HG02970 (cell line): ENCODE results near the gene SPAAR.
"Not testable (repeated sequence)": the region's sequence is repeated elsewhere in the genome, so short reads cannot be mapped to it uniquely, and the experiment has no call there.

Source experiments
- ATAC-seq: cut with Tn5 transposase; IDR thresholded peaks from one replicate; pipeline ENCODE4 v1.9.1; 2021; ENCODE audit warnings: mild to moderate bottlenecking, moderate library complexity, moderate number of reproducible peaks; ENCODE audit not compliant: unreplicated experiment, low FRiP score

The SPAAR gene

DNA sequence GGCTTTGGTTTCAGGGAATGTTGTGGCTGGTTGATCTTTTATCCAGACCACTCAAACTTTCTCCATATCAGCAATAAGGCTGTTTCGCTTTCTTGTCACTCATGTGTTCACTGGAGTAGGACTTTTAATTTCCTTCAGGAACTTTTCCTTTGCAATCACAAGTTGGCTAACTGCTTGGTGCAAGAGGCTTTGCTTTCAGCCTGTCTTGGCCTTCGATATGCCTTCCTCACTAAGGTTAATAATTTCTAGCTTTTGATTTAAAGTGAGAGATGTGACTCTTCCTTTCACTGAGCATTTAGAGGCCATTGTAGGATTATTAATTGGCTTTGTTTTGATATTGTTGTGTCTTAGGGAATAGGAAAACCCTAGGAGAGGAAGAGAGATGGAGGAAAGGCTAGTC is 10.3 kb upstream of the SPAAR start:
- ATAC-seq: no peak

DNA sequence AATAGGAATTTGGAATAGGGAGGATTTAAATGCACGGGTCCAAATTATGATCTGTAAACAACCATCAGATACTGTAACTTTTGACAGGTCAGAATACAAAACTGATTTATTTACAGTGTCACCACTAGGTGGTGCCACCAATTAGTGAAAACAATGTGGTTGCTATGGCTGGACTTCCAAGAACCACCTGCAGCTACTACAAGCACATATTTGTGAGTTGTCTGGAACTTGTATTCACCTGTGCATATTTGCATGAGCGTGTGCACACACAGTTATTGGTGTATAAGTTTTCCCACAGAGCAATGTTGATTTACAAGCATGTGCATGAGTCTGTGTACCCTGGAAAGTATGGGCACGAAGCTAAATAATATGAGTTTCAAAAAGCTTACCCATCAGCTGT is 6.2 kb upstream of the SPAAR start:
- no peak for ATAC-seq

DNA sequence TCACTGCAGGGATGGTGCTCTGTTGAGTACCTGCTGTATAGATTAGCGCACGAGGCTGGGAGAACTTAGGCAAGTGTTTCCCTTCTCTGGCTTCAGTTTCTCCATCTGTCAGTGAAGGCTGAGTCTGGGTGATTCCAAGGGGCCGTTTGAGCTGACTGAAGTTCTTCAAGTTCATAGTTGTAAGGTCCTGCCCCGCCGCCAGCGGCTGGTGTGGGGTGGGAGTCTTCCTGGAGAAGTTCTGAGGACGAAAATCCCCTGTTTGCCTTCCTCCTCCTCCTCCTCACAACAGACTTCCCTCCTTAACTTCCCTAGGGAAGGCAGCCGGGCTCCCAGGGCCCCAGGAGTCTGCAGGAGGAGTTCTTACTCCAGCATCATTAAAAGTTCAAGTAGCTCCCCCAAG is 5.0 kb upstream of the SPAAR start:
- ATAC-seq: no peak

DNA sequence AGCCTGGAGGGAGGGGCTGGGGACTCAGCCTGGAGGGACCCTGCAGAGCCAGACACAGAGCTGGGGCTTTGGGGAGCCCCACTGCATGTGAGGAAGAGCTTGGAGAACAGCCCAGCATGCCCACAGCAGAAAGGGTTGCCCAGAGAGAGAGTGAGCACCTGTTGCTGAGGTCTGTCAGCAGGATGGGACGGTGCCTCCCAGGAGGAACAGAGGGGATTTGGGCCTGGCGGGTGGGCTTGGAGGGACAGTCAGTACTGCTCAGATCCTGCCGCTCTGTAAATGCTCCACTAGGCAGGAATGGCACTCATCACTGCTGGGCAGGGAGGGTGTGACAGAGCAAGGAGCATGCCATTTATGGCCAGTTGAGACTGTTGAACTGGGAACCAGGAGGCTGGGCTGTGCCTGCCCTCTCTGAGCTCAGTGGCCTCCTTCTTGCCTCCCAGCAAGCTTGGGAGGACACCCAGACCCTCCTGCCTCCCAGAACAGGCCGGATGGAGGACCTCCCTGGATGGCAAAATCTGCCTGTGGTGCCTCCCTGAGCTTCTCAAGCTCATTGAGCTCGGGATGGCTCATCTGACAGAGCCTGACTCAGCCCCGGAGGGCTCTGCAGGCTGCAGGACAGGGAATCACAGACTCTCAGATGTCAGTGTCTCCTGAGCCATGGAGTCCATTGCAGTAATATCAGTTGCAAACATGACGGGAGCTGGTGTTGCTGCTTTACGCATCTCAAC is 4.1 kb upstream of the SPAAR start:
- no peak for ATAC-seq

DNA sequence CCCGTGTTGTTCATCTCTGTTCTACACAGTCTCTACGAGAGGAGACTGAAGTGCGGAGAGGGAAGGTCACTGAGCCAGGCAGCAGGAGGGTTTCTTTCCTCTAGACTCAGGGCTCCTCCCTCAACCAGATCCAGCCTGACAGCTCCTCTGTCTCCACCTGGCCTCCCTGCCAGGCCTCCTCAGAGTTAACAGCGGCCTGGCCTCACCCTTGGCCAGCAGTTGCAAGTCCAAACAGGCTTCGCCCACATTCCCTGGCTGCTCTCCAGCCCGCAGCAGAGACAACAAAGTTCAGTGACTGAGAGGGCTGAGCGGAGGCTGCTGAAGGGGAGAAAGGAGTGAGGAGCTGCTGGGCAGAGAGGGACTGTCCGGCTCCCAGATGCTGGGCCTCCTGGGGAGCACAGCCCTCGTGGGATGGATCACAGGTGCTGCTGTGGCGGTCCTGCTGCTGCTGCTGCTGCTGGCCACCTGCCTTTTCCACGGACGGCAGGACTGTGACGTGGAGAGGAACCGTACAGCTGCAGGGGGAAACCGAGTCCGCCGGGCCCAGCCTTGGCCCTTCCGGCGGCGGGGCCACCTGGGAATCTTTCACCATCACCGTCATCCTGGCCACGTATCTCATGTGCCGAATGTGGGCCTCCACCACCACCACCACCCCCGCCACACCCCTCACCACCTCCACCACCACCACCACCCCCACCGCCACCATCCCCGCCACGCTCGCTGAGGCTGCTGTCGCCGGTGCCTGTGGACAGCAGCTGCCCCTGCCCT is 3.2 kb upstream of the SPAAR start, which contains the start of gene HRCT1:
Gene HRCT1, plus strand, starts transcription at position 291 of the 768 bp plus-strand sequence. Its CDS starts 86 bp downstream, at position 377.
- no peak for ATAC-seq

DNA sequence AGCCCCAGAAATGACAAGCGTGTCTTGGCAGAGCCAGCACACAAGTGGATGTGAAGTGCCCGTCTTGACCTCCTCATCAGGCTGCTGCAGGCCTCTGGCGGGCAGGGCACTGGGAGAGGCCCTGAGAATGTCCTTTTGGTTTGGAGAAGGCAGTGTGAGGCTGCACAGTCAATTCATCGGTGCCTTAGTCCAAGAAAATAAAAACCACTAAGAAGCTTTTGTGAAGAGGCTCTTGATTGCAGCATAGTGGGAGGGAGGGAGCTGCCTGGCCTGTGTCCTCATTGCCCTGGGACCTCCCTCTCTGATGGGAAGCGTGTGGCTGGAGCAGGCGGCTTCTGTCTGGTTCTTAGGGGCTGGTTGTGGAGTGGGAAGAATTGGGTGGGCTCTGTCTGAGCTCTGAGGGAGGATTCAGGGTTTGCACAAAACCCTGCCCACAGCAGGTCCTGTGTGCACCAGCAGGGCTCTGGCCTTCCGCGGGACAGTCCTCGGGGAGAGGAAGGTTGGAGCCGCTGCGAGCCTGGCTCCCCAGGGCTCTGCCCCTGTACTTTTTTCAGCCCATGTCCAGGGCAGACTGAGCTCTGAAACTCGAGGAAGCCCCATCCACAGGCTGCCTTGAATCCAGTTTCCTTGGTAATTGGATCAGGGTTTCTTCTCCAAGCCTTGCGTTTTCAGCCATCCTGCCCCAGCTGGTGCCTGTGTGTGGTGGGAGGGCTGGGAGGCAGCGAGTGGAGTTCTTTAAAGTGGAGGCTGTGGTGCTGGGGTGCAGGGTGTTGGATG is 2.2 kb upstream of the SPAAR start:
- ATAC-seq: no peak

DNA sequence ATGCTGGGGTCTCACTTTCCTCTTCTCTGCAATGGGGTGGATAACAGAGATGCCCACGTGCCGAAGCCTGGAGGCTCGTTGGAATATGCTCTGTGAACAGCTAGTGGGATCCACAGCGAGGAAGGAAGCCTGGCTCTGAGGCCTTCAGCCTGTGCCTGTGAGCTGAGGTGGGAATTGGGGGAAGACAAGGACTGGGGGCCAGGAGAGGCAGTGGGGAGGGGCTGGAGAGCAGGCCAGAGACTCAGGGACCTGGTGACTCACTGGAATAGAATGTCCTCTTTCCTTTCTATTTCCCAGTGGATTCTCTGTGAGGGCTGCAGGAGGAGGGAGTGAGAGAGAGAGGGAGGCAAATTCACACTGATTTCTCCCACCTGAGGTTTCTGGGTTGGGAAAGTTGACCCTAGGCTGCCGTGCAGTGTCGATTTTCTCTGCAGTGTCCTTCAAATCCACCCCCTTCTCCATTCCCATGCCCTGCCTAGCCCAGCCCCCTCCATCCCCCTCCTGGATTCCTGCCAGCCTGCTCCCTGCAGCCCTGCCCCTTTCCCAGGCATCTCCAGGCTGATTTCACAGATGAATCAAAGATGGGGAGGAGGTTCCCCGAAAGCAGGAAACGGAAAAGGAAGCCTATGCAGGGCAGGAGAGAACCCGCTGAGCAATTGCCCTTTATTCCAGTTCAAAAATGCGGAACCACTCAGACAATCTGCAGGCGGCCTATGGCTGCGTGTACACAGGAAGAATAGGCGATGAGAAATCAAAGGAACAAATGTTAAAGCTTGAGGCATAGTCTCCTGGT is 1.4 kb upstream of the SPAAR start:
- no peak for ATAC-seq

DNA sequence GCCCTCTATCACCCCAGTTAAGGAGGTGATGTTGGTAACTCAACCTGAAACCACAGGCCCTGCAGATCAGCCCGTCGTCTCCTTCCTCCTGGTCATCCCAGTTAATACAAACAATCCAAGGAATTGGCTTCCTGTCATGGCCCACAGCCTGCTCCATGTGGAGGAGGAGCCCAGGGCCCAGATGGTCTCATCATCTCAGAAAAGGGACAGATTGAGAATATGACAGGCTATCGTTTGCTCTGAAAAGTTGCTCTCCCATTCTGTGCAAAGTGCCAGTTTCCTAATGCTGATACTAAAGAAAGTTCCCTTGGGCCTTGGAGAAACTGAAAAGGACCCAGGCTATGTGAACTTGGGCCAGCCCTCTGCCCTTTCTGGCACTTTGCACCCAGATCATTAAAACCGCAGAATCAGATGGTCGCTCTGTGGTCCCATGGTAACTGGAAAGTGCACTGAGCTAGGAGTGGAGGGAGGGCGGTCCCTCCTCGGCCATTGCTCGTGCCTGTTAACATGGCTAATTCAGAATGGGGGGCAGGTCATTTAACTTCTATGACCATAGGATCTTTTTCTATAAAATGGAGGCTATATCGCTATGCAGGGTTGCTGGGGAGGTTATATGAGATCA is 675 bp upstream of the SPAAR start:
- ATAC-seq: no peak

DNA sequence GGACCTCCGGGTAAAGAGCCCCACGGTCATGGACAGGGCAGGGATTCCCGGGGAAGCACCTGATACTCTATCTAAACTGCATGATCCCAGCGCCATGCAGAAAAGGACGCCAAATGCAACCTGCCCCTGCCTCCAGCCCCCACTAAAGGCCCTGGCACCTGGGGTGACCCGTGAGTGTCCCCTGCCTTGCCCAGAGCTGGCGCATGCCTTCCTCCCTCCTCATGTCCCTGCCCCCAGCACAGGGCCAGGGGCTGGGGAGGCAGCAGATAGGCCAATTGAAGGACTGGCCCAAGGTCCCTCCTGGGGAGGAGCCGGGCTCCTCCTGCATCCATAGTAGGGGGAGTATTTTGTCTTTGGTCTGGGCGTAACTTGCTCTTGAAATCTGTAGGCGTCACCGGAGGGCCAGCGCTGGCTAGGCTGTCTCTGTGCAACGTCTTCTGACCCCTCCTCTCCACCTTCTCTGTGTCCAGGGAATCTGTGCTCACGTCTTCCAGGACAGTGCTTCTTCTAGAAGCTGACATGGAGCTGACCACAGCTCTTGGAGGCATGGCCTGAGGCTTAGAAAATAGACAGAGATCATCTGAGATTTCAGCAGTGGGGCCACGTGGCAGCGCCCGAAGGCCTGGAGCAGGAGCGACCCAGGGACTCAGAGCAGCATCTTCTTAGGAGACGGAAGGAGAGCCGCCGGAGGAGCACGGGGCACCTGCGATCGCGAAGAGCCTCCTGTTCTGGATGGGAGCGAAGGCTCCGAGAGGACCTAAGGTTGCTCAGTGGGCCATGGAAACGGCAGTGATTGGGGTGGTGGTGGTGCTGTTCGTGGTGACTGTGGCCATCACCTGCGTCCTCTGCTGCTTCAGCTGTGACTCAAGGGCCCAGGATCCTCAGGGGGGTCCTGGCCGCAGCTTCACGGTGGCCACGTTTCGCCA is 660 bp downstream of the SPAAR start:
- no peak for ATAC-seq

DNA sequence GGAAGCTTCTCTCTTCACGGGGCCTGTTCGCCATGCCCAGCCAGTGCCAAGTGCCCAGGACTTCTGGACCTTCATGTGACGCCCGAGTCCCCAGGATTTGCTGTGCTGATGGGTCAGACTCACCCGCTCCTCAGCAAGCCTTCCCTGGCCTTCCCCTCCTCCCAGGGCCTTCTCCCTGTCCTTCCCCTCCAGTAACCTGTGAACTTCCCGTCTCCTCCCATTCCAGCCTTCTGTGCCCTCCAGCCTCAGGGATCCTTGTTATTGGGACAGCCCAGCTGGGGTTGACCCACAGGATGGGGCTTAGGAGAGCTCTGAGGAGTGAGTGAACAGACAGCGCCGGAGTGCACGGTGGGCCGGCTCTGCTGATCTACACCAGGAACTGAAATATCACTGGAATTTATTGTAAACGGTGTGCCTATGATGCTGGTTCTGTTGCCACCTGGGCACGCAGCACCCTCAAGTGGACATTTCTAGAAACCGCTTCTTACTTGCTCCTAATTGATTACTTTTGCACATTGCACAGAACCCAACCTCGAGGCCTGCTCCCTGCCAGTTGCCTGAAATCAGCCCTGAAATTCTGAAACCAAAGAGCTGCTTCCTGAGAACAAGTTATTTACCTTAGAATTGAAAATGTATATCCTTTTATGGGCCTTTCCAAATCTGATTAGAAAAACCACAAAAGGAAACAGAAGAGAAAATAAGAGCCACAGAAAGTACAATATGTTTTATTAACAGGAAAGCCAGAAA is 1.5 kb downstream of the SPAAR start:
- no peak for ATAC-seq

DNA sequence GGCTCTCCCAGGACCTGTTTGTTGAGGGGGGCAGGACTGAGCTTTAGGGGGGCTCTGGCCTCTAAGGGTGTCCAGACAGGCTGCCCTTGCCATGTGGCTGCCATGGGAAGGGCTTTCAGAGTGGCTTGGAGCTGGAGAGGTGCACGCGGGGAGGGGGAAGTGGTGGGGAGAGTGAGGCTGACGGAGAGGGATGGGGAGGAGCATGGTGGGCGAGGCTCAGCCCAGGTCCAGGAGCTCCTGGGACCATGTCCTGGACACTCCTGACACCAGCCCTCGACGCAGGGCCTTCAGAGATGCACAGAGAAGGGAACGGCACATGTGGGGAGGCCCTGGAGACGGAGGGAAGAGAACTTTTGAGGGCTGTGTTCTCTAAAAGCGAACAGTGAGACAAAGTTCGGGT is 2.4 kb downstream of the SPAAR start:
- ATAC-seq: no peak

DNA sequence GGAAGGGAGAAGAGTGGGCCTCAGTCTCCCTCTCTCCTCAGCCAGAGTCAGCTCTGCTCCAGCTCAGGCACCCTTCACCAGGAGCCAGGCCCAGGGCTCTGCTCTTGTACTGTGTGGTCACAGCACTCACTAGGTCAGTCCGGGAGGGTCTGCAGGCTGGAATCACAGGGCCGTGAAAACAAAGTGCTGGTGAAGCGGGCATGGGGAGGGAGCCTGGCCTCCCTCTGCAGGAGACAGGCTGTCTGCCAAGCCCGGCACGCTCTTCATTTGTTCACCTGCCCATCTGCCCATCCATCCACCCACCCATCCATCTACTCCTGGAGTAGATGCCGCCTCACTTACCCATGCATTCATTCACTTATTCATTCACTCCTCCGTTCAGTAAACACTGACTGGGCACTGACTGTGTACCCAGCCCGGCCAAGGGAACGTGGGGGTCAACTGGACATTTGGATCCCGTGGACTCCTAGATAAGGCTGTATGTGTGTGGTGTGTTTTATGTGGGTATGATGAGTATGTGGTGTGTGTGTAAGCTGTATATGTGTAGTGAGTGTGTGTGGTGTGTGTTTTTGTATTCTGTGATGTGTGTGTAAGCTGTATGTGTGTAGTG is 3.6 kb downstream of the SPAAR start:
- no peak for ATAC-seq

DNA sequence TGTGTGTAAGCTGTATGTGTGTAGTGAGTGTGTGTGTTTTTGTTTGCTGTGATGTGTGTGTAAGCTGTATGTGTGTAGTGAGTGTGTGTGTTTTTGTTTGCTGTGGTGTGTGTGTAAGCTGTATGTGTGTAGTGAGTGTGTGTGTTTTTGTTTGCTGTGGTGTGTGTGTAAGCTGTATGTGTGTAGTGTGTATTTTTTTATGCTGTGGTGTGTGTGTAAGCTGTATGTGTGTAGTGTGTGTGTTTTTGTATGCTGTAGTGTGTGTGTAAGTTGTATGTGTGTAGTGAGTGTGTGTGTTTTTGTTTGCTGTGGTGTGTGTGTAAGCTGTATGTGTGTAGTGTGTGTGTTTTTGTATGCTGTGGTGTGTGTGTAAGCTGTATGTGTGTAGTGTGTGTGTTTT is 4.1 kb downstream of the SPAAR start:
- not testable (repeated sequence) for ATAC-seq

DNA sequence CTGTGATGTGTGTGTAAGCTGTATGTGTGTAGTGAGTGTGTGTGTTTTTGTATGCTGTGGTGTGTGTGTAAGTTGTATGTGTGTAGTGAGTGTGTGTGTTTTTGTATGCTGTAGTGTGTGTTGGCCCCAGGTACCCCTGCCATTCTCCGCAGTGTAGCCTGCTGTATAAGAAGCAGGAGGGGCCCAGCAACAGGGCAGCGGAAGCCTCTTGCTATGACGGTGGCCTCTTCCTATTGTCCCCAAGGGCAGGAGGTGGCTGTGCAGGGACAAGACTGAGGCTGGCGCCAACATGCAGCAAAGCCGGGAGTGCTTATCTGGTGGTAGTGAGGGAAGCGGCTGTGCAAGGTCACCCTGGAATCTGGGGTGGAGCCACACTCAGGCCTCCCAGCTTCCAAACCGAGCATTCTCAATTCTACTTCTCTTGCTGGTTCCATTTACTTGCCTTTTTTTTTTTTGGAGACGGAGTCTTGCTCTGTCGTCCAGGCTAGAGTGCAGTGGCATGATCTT is 5.1 kb downstream of the SPAAR start:
- ATAC-seq: no peak

DNA sequence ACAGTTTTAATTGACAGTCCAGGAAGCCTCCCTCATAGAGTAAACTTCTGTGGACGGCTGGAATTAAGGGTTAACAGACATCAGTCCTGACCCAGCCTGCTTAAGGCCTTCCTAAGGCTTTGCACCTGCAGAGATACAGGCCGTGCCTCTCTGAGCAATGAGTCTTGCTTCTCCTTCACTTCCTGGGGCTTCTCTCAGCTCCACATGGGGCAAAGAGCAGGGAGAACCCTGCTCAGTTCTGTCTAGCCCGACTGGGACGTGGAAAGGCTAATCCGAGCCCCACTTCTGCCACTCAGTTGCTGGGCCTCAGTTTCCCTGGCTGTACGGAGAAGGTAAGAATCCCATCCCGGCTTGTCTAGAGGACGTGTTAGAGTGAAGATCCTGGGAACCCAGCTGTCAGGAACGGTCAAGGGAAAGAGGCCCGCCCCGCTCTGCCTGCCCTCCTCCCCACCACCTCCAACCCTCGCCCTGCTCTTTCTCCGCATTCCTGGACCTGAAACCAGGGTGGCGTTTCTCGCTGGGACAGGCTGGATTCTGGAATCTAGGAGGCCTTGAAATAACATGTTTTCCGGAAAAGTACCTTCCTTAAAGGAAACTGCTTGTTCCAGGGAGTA is 6.5 kb downstream of the SPAAR start:
- no peak for ATAC-seq

DNA sequence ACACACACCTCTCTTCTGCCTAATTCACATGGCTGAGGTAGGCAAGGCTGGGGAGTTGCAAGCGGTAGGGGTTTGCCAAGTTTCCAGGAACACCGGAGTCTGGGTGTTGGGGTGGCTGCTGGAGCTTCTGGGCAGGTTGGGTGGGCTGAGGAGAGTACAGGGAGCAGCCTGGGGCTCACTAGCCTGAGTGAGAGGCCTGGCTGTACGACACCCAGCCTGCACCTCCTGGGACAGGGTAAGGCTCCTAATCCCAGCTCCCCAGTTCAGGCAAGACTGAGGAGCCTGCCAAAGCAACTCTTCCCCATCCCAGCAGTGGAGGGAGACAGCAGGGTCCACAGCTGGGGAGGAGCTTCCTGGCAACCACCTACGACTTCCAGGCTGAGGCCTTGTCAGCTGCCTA is 8.0 kb downstream of the SPAAR start:
- ATAC-seq: no peak

DNA sequence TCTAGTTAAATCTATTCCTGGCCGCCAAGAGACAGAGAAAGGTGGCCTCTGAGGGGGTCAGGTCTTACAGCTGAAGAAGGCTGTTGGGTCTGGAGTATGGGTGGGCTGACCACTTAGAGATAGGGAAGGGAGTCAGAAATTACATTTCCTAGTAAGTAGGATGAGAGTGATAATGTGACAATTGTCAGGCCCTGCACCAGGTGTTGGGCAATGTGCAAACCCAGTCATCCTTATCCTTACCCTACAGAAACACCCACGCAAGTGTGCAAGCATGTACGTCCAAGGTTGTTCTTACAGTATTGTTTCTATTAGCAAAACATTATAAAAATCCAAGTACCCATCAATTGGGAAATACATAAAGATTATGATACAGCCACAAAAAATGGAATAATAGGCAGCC is 9.5 kb downstream of the SPAAR start:
- ATAC-seq: no peak
